ENCODE results near the gene CDH3. TPM values are rescaled to one million over a fixed set of nuclear protein-coding genes. Genes with fewer than 3 reads are reported as not detected.
"Not testable (repeated sequence)": the region's sequence is repeated elsewhere in the genome, so short reads cannot be mapped to it uniquely, and the experiment has no call there.

CDH3 gene
- total RNA-seq, 1 experiment from 2014 or later: 0.55 TPM

- DNase-seq (ENCODE audit: low read depth, low spot score): no peak
Measured at GRCh38 chr16:68685685-68686478, 40.8 kb downstream of the CDH3 start.

DNA sequence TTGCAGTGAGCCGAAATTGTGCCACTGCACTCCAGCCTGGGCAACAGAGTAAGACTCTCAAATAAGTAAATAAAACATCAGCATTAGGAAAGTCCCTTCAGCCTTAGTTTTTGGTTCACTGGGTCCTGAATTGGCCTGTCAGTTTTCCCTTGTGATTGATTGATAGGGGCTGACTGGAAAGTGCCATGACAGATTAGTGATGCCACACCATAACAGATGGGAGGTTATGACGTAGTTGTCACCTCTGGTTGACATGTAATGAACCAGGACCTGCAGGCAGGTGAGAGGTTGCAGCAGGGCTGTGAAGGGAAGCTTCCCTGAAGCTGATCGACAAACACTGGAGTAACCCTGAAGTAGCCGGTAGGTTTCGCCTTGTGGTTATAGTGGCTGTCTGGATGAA lies 41.8 kb downstream of the CDH3 start:
- in situ Hi-C loops (cut with HindIII; ENCODE audit: low pct_unique_long_range_greater_than_20kb, low sequenced_read_pairs): no loop called here
- no peak for DNase-seq (ENCODE audit: low read depth, low spot score)

More at GRCh38 chr16:68685685-68686478, 40.8 kb downstream of the CDH3 start:
- in situ Hi-C loops (cut with HindIII; ENCODE audit: low pct_unique_long_range_greater_than_20kb, low sequenced_read_pairs): no loop called here

GRCh38 chr16:68689921-68690320 lies 44.8 kb downstream of the CDH3 start:
- DNase-seq (ENCODE audit: low read depth, low spot score): no peak
- in situ Hi-C loops (cut with HindIII; ENCODE audit: low pct_unique_long_range_greater_than_20kb, low sequenced_read_pairs): no loop called here

DNA sequence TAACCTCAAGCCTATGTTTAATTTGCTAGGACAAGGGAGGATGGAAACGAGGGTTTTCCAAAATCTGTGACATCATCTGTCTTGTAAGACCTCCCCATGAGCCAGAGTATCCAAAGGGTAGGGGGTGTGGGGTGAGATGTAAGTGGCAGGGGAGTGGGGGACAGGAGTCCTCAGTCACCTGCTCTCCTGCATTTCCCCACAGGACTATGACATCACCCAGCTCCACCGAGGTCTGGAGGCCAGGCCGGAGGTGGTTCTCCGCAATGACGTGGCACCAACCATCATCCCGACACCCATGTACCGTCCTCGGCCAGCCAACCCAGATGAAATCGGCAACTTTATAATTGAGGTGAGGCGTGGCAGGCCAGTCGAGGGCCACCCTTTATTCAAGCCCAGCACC lies 50.5 kb downstream of the CDH3 start:
- in situ Hi-C loops (cut with HindIII; ENCODE audit: low pct_unique_long_range_greater_than_20kb, low sequenced_read_pairs): no loop called here
- no peak for DNase-seq (ENCODE audit: low read depth, low spot score)

GRCh38 chr16:68696514-68696913 lies 51.4 kb downstream of the CDH3 start:
- no peak for DNase-seq (ENCODE audit: low read depth, low spot score)
- in situ Hi-C loops (cut with HindIII; ENCODE audit: low pct_unique_long_range_greater_than_20kb, low sequenced_read_pairs): no loop called here

GRCh38 chr16:68698091-68698490 lies 53.0 kb downstream of the CDH3 start:
- DNase-seq (ENCODE audit: low read depth, low spot score): no peak
- in situ Hi-C loops (cut with HindIII; ENCODE audit: low pct_unique_long_range_greater_than_20kb, low sequenced_read_pairs): no loop called here

GRCh38 chr16:68700120-68700519 lies 55.0 kb downstream of the CDH3 start:
- in situ Hi-C loops (cut with HindIII; ENCODE audit: low pct_unique_long_range_greater_than_20kb, low sequenced_read_pairs): no loop called here
- DNase-seq (ENCODE audit: low read depth, low spot score): no peak

DNA sequence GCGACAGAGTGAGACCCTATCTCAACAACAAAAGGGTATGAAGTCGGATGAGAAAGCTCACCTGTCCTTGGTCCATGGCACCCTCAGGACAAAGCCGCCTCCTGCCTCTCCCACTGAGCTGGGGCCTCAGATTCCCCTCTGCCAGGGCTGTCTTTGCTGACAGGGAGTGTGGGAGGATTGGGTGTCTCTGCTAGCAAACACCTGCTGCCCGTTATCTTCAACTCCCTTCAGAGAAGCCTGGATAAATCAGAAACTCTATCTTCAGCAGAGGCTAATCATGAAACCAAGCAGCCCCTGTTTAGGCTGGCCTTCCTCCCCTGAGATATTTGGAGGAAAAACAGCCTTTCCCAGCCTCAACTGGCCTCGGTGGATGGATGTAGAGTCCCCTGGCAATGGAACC lies 55.7 kb downstream of the CDH3 start:
- no peak for DNase-seq (ENCODE audit: low read depth, low spot score)
- in situ Hi-C loops (cut with HindIII; ENCODE audit: low pct_unique_long_range_greater_than_20kb, low sequenced_read_pairs): no loop called here

- in situ Hi-C loops (cut with HindIII; ENCODE audit: low pct_unique_long_range_greater_than_20kb, low sequenced_read_pairs): no loop called here
- DNase-seq (ENCODE audit: low read depth, low spot score): peak; percentile 89
Measured at GRCh38 chr16:68704232-68704867, 59.2 kb downstream of the CDH3 start.

- in situ Hi-C loops (cut with HindIII; ENCODE audit: low pct_unique_long_range_greater_than_20kb, low sequenced_read_pairs): no loop called here
- no peak for DNase-seq (ENCODE audit: low read depth, low spot score)
Measured at GRCh38 chr16:68707340-68708152, 62.4 kb downstream of the CDH3 start.

GRCh38 chr16:68710211-68710610 lies 65.1 kb downstream of the CDH3 start:
- in situ Hi-C loops (cut with HindIII; ENCODE audit: low pct_unique_long_range_greater_than_20kb, low sequenced_read_pairs): no loop called here
- DNase-seq (ENCODE audit: low read depth, low spot score): no peak

GRCh38 chr16:68711421-68712139 lies 66.5 kb downstream of the CDH3 start:
- DNase-seq (ENCODE audit: low read depth, low spot score): no peak
- in situ Hi-C loops (cut with HindIII; ENCODE audit: low pct_unique_long_range_greater_than_20kb, low sequenced_read_pairs): no loop called here

GRCh38 chr16:68713361-68713760 lies 68.3 kb downstream of the CDH3 start:
- DNase-seq (ENCODE audit: low read depth, low spot score): peak; percentile 44
- in situ Hi-C loops (cut with HindIII; ENCODE audit: low pct_unique_long_range_greater_than_20kb, low sequenced_read_pairs): no loop called here

GRCh38 chr16:68715471-68715870 lies 70.4 kb downstream of the CDH3 start:
- in situ Hi-C loops (cut with HindIII; ENCODE audit: low pct_unique_long_range_greater_than_20kb, low sequenced_read_pairs): no loop called here
- peak; percentile 87 for DNase-seq (ENCODE audit: low read depth, low spot score)

DNA sequence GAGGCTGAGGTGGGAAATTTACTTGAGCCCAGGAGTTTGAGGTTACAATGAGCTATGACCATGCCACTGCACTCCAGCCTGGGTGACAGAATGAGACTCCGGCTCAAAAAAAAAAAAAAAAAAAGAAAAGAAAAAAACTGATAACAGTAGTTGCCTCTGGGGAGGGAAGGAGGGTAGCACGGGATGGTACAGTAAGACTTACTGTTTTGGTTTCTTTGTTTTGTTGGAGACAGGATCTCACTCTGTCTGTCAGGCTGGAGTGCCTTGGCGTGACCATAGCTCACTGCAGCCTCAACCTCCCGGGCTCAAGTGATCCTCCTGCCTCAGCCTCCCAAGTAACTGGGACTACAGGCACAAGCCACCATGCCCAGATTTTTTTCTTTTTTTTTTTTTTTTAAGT lies 71.4 kb downstream of the CDH3 start:
- in situ Hi-C loops (cut with HindIII; ENCODE audit: low pct_unique_long_range_greater_than_20kb, low sequenced_read_pairs): not testable (repeated sequence)
- peak; percentile 54 for DNase-seq (ENCODE audit: low read depth, low spot score)

DNA sequence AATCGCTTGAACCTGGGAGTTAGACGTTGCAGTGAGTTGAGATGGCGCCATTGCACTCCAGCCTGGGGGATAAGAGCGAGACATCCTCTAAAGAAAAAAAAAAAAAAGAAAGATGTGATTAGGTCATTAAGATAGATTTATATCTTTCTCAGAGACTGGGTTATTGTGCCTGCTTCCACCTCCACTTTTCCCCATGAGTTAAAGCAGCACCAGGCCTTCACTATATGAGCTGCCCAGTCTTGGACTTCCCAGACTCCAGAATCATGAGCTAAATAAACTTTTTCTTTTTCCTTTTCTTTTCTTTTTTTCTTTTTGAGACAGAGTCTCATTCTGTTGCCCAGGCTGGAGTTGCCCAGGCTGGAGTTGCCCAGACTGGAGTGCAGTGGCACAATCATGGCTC lies 72.6 kb downstream of the CDH3 start:
- no peak for DNase-seq (ENCODE audit: low read depth, low spot score)
- in situ Hi-C loops (cut with HindIII; ENCODE audit: low pct_unique_long_range_greater_than_20kb, low sequenced_read_pairs): no loop called here

- no peak for DNase-seq (ENCODE audit: low read depth, low spot score)
- in situ Hi-C loops (cut with HindIII; ENCODE audit: low pct_unique_long_range_greater_than_20kb, low sequenced_read_pairs): no loop called here
Measured at GRCh38 chr16:68718590-68718989, 73.5 kb downstream of the CDH3 start.

GRCh38 chr16:68719993-68720489 lies 74.9 kb downstream of the CDH3 start:
- in situ Hi-C loops (cut with HindIII; ENCODE audit: low pct_unique_long_range_greater_than_20kb, low sequenced_read_pairs): no loop called here
- no peak for DNase-seq (ENCODE audit: low read depth, low spot score)

Measured in SK-MEL-5 (cell line).